Liver (tissue), 9 donors: ENCODE data around the gene GCH1. TPM values are rescaled to one million over a fixed set of nuclear protein-coding genes. Genes with fewer than 3 reads are reported as not detected.

Experiments used
- DNase-seq: peaks from one replicate; pipeline ENCODE4 v3.0.0-alpha.2; 2017; ENCODE audit warnings: low spot score
- H3K27ac ChIP-seq, 2 donors: one replicate each; pipeline ENCODE4 v1.7.0; 2013; ENCODE audit warnings: inconsistent platforms in 2 of 2, low read length in 2 of 2, control low read depth in 1 of 2, low read depth in 1 of 2, mild to moderate bottlenecking in 1 of 2
- H3K27me3 ChIP-seq, 4 donors: one replicate each; pipeline versions ENCODE4 v1.6.1 to v1.7.0; 2013; ENCODE audit warnings: low read length in 3 of 4, inconsistent platforms in 1 of 4, mild to moderate bottlenecking in 1 of 4, moderate library complexity in 1 of 4; ENCODE audit not compliant: control insufficient read depth in 4 of 4, insufficient read depth in 4 of 4
- H3K36me3 ChIP-seq, 4 donors: one replicate each; pipeline versions ENCODE4 v1.6.1 to v1.7.0; 2013; ENCODE audit warnings: low read length in 3 of 4, mild to moderate bottlenecking in 3 of 4, low read depth in 1 of 4, moderate library complexity in 1 of 4; ENCODE audit not compliant: control insufficient read depth in 4 of 4, insufficient read depth in 3 of 4
- H3K4me1 ChIP-seq, 4 donors: one replicate each; pipeline versions ENCODE4 v1.6.1 to v1.7.0; 2013; ENCODE audit warnings: low read length in 3 of 4, mild to moderate bottlenecking in 3 of 4, moderate library complexity in 1 of 4; ENCODE audit not compliant: control insufficient read depth in 4 of 4, insufficient read depth in 4 of 4
- H3K4me3 ChIP-seq, 3 donors: one replicate each; pipeline versions ENCODE4 v1.6.1 to v1.7.0; 2013; ENCODE audit warnings: low read length in 3 of 3, control low read depth in 1 of 3, low read depth in 1 of 3, mild to moderate bottlenecking in 1 of 3
- H3K9ac ChIP-seq, 2 donors: one replicate each; pipeline ENCODE4 v1.7.0; 2013; ENCODE audit warnings: low read length in 2 of 2, mild to moderate bottlenecking in 2 of 2, moderate library complexity in 2 of 2, control low read depth in 1 of 2, low read depth in 1 of 2
- H3K9me3 ChIP-seq, 4 donors: one replicate each; pipeline versions ENCODE4 v1.6.1 to v1.7.0; 2013; ENCODE audit warnings: low read length in 3 of 4; ENCODE audit not compliant: control insufficient read depth in 4 of 4
- EGR1 ChIP-seq, 2 donors: IDR thresholded peaks; 2 replicates each; pipeline ENCODE4 v1.6.1; 2016 to 2018; ENCODE audit warnings: antibody characterized with exemption in 2 of 2, low read depth in 2 of 2
- FOXA1 ChIP-seq: IDR thresholded peaks from 2 replicates; pipeline ENCODE4 v1.6.1; 2016; ENCODE audit warnings: antibody characterized with exemption
- FOXA2 ChIP-seq: IDR thresholded peaks from 2 replicates; pipeline ENCODE4 v1.6.1; 2016; ENCODE audit warnings: antibody characterized with exemption
- GABPA ChIP-seq, 2 donors: IDR thresholded peaks in 1 of 2; conservative IDR thresholded peaks in 1 of 2; 2 replicates each; pipeline ENCODE4 v1.6.1; 2016; ENCODE audit warnings: antibody characterized with exemption in 2 of 2, mild to moderate bottlenecking in 1 of 2, moderate library complexity in 1 of 2
- HNF4A ChIP-seq, 2 donors: conservative IDR thresholded peaks; 2 replicates each; pipeline ENCODE4 v1.6.1; 2016; ENCODE audit warnings: antibody characterized with exemption in 2 of 2, mild to moderate bottlenecking in 2 of 2
- HNF4G ChIP-seq: IDR thresholded peaks from 2 replicates; pipeline ENCODE4 v1.6.1; 2016; ENCODE audit warnings: antibody characterized with exemption
- JUND ChIP-seq, 2 donors: IDR thresholded peaks; 2 replicates each; pipeline ENCODE4 v1.6.1; 2016; ENCODE audit warnings: antibody characterized with exemption in 2 of 2
- NR2F2 ChIP-seq: IDR thresholded peaks from 2 replicates; pipeline ENCODE4 v1.6.1; 2016; ENCODE audit warnings: antibody characterized with exemption
- RAD21 ChIP-seq, 2 donors: IDR thresholded peaks; 2 replicates each; pipeline ENCODE4 v1.6.1; 2016; ENCODE audit warnings: antibody characterized with exemption in 2 of 2, mild to moderate bottlenecking in 2 of 2
- REST ChIP-seq: IDR thresholded peaks from 2 replicates; pipeline ENCODE4 v1.6.1; 2016; ENCODE audit warnings: antibody characterized with exemption, mild to moderate bottlenecking
- RXRA ChIP-seq, 2 donors: IDR thresholded peaks; 2 replicates each; pipeline ENCODE4 v1.6.1; 2017 to 2018; ENCODE audit warnings: antibody characterized with exemption in 2 of 2, mild to moderate bottlenecking in 1 of 2
- SP1 ChIP-seq: IDR thresholded peaks from 2 replicates; pipeline ENCODE4 v1.6.1; 2018; ENCODE audit warnings: antibody characterized with exemption, mild to moderate bottlenecking
- TAF1 ChIP-seq: conservative IDR thresholded peaks from 2 replicates; pipeline ENCODE4 v1.6.1; 2016; ENCODE audit warnings: antibody characterized with exemption, mild to moderate bottlenecking
- YY1 ChIP-seq: IDR thresholded peaks from 2 replicates; pipeline ENCODE4 v1.6.1; 2016; ENCODE audit warnings: antibody characterized with exemption, mild to moderate bottlenecking
- ZBTB33 ChIP-seq: IDR thresholded peaks from 2 replicates; pipeline ENCODE4 v1.6.1; 2016; ENCODE audit warnings: antibody characterized with exemption
- WGBS: extraction: QIAGEN DNeasy Blood & Tissue Kit; methylation state at CpG from one replicate; pipeline ENCODE4 v1.1.7; 2013; 5-methylcytosine and 5-hydroxymethylcytosine counted together
- polyA plus RNA-seq, 2 donors: library from polyadenylated mRNA; stranded (reverse) in 1 of 2; unstranded in 1 of 2; fragments of 200-250 nt in 1 of 2; fragments of >200 nt in 1 of 2; fragmentation: Nextera tagmentation in 1 of 2; extraction: Ambion mirVana in 1 of 2; gene quantifications; one replicate each; pipeline versions ENCODE4 v1.2.1 to v1.2.3, GENCODE V29; 2013 to 2015
- total RNA-seq, 2 donors: library from RNA; depleted of rRNA; stranded (reverse); fragments of >200 nt; gene quantifications; one replicate each; pipeline ENCODE4 v1.2.3, GENCODE V29; 2014
- TF ChIP-seq, protein P1 (sequence below): fragments of 150-350 bp; IDR thresholded peaks from 2 replicates; pipeline ENCODE4 v1.5.1; 2017; ENCODE audit warnings: improper control_type of control experiment, low read depth, low read length; ENCODE audit not compliant: missing input control
- TF ChIP-seq, protein P2 (sequence below): IDR thresholded peaks from 2 replicates; pipeline ENCODE4 v1.6.1; 2016; ENCODE audit warnings: antibody characterized with exemption
- donor health status: healthy.
- donor health status: healthy.
- donor health status: healthy.
- donor health status: healthy.
- donor health status: healthy.

The GCH1 gene
- total and polyA plus RNA-seq, 4 donors: 19.7 to 60.0 (median 37.0) TPM

DNA sequence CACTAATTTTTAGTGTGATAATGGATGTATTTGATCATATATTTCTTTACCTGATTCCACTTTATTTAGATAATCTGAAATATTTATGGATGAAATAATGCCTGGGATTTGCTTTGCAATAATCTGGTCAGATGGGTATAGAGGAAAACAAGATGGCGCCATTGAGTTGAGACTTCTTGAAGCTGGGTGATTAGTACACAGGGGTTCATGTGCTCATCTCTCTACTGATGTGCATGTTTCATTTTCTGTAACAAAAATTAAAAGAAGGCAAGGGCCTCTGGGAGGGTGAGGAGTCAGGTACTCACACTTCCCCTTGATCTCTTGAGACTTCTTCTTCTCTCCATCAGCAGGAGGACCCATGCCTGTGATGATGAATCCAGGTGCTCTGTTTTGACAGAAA lies 61.8 kb downstream of the GCH1 start:
- 98% methylated on average over 1 of the region's 1 CpG for WGBS
- TF ChIP-seq GABPA (IDR thresholded peaks at IDR 0.05 in 1 of 2, conservative IDR thresholded peaks at IDR 0.05 in 1 of 2): no peak
- no peak for TF ChIP-seq FOXA2
- TF ChIP-seq JUND (IDR thresholded peaks at IDR 0.05): no peak
- TF ChIP-seq SP1: no peak
- no peak for TF ChIP-seq HNF4A (conservative IDR thresholded peaks at IDR 0.05)
- no peak for TF ChIP-seq RAD21 (IDR thresholded peaks at IDR 0.05)
- peak; percentile 5 for TF ChIP-seq REST
- no peak for TF ChIP-seq TAF1
- H3K27ac ChIP-seq: peak overlapping the region; percentile 60 to 83
- H3K9ac ChIP-seq: no peak overlapping the region
- DNase-seq: no peak
- no peaks in the 10 kb centered on the region for H3K9me3 ChIP-seq
- H3K4me1 ChIP-seq: peaks cover 16 to 87% (median 65%) of the 10 kb centered on the region in 4 donors
- no peaks in the 10 kb centered on the region for H3K27me3 ChIP-seq
- H3K4me3 ChIP-seq: no peak overlapping the region
- peaks cover 0 to 9% (median 2%) of the 10 kb centered on the region in 4 donors for H3K36me3 ChIP-seq

GRCh38 chr14:54840336-54840735 lies 62.3 kb downstream of the GCH1 start:
- peaks cover 0 to 9% (median 2%) of the 10 kb centered on the region in 4 donors for H3K36me3 ChIP-seq
- peak overlapping the region; percentile 60 to 83 for H3K27ac ChIP-seq
- peaks cover 16 to 87% (median 69%) of the 10 kb centered on the region in 4 donors for H3K4me1 ChIP-seq
- no peaks in the 10 kb centered on the region for H3K9me3 ChIP-seq
- H3K27me3 ChIP-seq: no peaks in the 10 kb centered on the region
- no peak overlapping the region for H3K4me3 ChIP-seq
- TF ChIP-seq YY1 (no peak), RAD21 (IDR thresholded peaks at IDR 0.05) (no peak), SP1 (no peak), TAF1 (no peak), FOXA2 (no peak), GABPA (IDR thresholded peaks at IDR 0.05 in 1 of 2, conservative IDR thresholded peaks at IDR 0.05 in 1 of 2) (no peak), ZBTB33 (no peak), NR2F2 (no peak), RXRA (IDR thresholded peaks at IDR 0.05) (peak in 1 of 2 donors; percentile 22), REST (peak; percentile 65), FOXA1 (no peak), HNF4A (conservative IDR thresholded peaks at IDR 0.05) (peak; percentile 60 to 64), HNF4G (peak; percentile 14), EGR1 (IDR thresholded peaks at IDR 0.05; ENCODE audit: low read depth in 2 of 2) (no peak)
- TF ChIP-seq, protein P1, sequence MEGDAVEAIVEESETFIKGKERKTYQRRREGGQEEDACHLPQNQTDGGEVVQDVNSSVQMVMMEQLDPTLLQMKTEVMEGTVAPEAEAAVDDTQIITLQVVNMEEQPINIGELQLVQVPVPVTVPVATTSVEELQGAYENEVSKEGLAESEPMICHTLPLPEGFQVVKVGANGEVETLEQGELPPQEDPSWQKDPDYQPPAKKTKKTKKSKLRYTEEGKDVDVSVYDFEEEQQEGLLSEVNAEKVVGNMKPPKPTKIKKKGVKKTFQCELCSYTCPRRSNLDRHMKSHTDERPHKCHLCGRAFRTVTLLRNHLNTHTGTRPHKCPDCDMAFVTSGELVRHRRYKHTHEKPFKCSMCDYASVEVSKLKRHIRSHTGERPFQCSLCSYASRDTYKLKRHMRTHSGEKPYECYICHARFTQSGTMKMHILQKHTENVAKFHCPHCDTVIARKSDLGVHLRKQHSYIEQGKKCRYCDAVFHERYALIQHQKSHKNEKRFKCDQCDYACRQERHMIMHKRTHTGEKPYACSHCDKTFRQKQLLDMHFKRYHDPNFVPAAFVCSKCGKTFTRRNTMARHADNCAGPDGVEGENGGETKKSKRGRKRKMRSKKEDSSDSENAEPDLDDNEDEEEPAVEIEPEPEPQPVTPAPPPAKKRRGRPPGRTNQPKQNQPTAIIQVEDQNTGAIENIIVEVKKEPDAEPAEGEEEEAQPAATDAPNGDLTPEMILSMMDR: no peak
- TF ChIP-seq, protein P2, sequence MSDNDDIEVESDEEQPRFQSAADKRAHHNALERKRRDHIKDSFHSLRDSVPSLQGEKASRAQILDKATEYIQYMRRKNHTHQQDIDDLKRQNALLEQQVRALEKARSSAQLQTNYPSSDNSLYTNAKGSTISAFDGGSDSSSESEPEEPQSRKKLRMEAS: peak; percentile 40
- DNase-seq: no peak
- WGBS: 38% methylated on average over 3 of the region's 3 CpGs
- no peak overlapping the region for H3K9ac ChIP-seq
